HepG2 (cell line): ENCODE results near the gene FBXW2.

ENCODE experiments used
- EZH2 ChIP-seq: conservative IDR thresholded peaks from 2 replicates; pipeline ENCODE4 v1.6.1; 2012; ENCODE audit warnings: mild to moderate bottlenecking, low read depth, low read length, moderate library complexity
- PAF1 ChIP-seq: IDR thresholded peaks from 2 replicates; pipeline ENCODE4 v1.6.1; 2016; ENCODE audit warnings: missing genetic modification reagents, missing compliant biosample characterization
- ZBTB40 ChIP-seq, 2 experiments: fragments of 450-650 bp in 1 of 2; sonication (generic) in 1 of 2; formaldehyde crosslinking in 1 of 2; IDR thresholded peaks; 2 replicates each; pipeline versions ENCODE4 v1.6.1 to v1.8.0; 2016 to 2022; ENCODE audit warnings: antibody characterized with exemption in 1 of 2, mild to moderate bottlenecking in 1 of 2, missing genetic modification reagents in 1 of 2
- TF ChIP-seq, protein P1 (sequence below): sonication (generic); formaldehyde crosslinking; IDR thresholded peaks from 2 replicates; pipeline ENCODE4 v1.5.0; 2020; ENCODE audit warnings: mild to moderate bottlenecking, missing genetic modification reagents, moderate library complexity

DNA sequence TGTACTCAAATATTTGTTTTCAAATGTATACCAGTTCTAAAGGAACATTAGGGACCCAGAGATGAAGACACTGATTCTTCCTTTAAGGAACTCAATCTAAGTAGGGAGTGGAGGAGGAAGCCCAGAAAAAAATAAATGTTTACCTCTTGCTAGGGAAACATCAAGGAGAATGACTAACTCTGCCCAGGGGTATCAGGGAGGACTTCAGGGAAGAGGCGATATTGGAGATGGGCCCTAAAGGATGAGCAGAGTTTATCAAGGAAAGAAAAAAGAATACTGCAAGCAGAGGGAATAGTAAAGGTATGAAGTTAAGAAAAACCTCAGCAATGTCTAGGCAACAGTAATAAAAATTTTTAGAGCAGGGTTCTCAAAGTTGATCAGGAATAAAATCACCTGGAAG lies 16.4 kb downstream of the FBXW2 start:
- TF ChIP-seq PAF1 (CRISPR knock-in tag) (no peak), EZH2 (no peak), ZBTB40 (IDR thresholded peaks at IDR 0.05) (no peak), ZBTB40 (CRISPR knock-in tag; IDR thresholded peaks at IDR 0.05) (no peak)
- TF ChIP-seq, protein P1, sequence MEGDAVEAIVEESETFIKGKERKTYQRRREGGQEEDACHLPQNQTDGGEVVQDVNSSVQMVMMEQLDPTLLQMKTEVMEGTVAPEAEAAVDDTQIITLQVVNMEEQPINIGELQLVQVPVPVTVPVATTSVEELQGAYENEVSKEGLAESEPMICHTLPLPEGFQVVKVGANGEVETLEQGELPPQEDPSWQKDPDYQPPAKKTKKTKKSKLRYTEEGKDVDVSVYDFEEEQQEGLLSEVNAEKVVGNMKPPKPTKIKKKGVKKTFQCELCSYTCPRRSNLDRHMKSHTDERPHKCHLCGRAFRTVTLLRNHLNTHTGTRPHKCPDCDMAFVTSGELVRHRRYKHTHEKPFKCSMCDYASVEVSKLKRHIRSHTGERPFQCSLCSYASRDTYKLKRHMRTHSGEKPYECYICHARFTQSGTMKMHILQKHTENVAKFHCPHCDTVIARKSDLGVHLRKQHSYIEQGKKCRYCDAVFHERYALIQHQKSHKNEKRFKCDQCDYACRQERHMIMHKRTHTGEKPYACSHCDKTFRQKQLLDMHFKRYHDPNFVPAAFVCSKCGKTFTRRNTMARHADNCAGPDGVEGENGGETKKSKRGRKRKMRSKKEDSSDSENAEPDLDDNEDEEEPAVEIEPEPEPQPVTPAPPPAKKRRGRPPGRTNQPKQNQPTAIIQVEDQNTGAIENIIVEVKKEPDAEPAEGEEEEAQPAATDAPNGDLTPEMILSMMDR (CRISPR knock-in tag): no peak
